EL (cell line): Measurements from ENCODE around the gene VSNL1.
"Not testable (repeated sequence)": the region's sequence is repeated elsewhere in the genome, so short reads cannot be mapped to it uniquely, and the experiment has no call there.

Source experiments
- DNase-seq: peaks from one replicate; pipeline ENCODE4 v3.0.0-alpha.2; 2016

VSNL1 gene

GRCh38 chr2:17543131-17543660, 2.7 kb downstream of the VSNL1 start:
- no peak for DNase-seq

- no peak for DNase-seq
Measured at GRCh38 chr2:17543848-17544247, 3.4 kb downstream of the VSNL1 start.

GRCh38 chr2:17544256-17544655, 3.8 kb downstream of the VSNL1 start:
- no peak for DNase-seq

- no peak for DNase-seq
Measured at GRCh38 chr2:17545680-17546613, 5.5 kb downstream of the VSNL1 start.

- DNase-seq, result no peak
Measured at GRCh38 chr2:17547237-17547636, 6.7 kb downstream of the VSNL1 start.

- no peak for DNase-seq
Measured at GRCh38 chr2:17547737-17548136, 7.2 kb downstream of the VSNL1 start.

GRCh38 chr2:17550907-17551306, 10.4 kb downstream of the VSNL1 start:
- DNase-seq, result no peak

GRCh38 chr2:17555150-17555549, 14.7 kb downstream of the VSNL1 start:
- no peak for DNase-seq

GRCh38 chr2:17557596-17557995, 17.1 kb downstream of the VSNL1 start:
- DNase-seq, result no peak

- no peak for DNase-seq
Measured at GRCh38 chr2:17558053-17558452, 17.6 kb downstream of the VSNL1 start.

- DNase-seq, result no peak
Measured at GRCh38 chr2:17558878-17559277, 18.4 kb downstream of the VSNL1 start.

GRCh38 chr2:17565726-17566125, 25.2 kb downstream of the VSNL1 start:
- DNase-seq, result not testable (repeated sequence)

- no peak for DNase-seq
Measured at GRCh38 chr2:17571681-17572080, 31.2 kb downstream of the VSNL1 start.

GRCh38 chr2:17573085-17573803, 32.7 kb downstream of the VSNL1 start:
- no peak for DNase-seq

GRCh38 chr2:17573804-17574175, 33.3 kb downstream of the VSNL1 start:
- no peak for DNase-seq

- DNase-seq, result no peak
Measured at GRCh38 chr2:17574406-17575073, 34.0 kb downstream of the VSNL1 start.

GRCh38 chr2:17576802-17577201, 36.3 kb downstream of the VSNL1 start:
- no peak for DNase-seq

- DNase-seq, result no peak
Measured at GRCh38 chr2:17578466-17578928, 38.0 kb downstream of the VSNL1 start.

- no peak for DNase-seq
Measured at GRCh38 chr2:17579605-17580318, 39.3 kb downstream of the VSNL1 start.

- DNase-seq, result no peak
Measured at GRCh38 chr2:17580319-17580715, 39.8 kb downstream of the VSNL1 start.

- DNase-seq, result no peak
Measured at GRCh38 chr2:17581831-17582230, 41.3 kb downstream of the VSNL1 start.

- no peak for DNase-seq
Measured at GRCh38 chr2:17583166-17583565, 42.7 kb downstream of the VSNL1 start.

GRCh38 chr2:17583646-17584045, 43.1 kb downstream of the VSNL1 start:
- no peak for DNase-seq
